GM18873 (cell line): ENCODE measurements around the gene GAPVD1.
"Not testable (repeated sequence)": the region's sequence is repeated elsewhere in the genome, so short reads cannot be mapped to it uniquely, and the experiment has no call there.

Experiments
- ATAC-seq: cut with Tn5 transposase; IDR thresholded peaks from one replicate; pipeline ENCODE4 v1.9.1; 2021; ENCODE audit warnings: mild to moderate bottlenecking, moderate library complexity, moderate number of reproducible peaks; ENCODE audit not compliant: unreplicated experiment, low FRiP score

GAPVD1 gene

GRCh38 chr9:125254231-125254630 lies 7.4 kb upstream of the GAPVD1 start:
- no peak for ATAC-seq

- ATAC-seq = no peak
Observed at GRCh38 chr9:125255781-125256391, 5.7 kb upstream of the GAPVD1 start.

GRCh38 chr9:125258160-125258785 lies 3.4 kb upstream of the GAPVD1 start:
- ATAC-seq = no peak

- ATAC-seq = no peak
Observed at GRCh38 chr9:125258832-125259534, 2.6 kb upstream of the GAPVD1 start.

GRCh38 chr9:125260561-125260960 lies 1.1 kb upstream of the GAPVD1 start:
- ATAC-seq = no peak

- no peak for ATAC-seq
Observed at GRCh38 chr9:125262294-125262991, 817 bp downstream of the GAPVD1 start.

- not testable (repeated sequence) for ATAC-seq
Observed at GRCh38 chr9:125264068-125264467, 2.4 kb downstream of the GAPVD1 start.

GRCh38 chr9:125268394-125269013 lies 6.9 kb downstream of the GAPVD1 start:
- ATAC-seq = no peak

GRCh38 chr9:125269014-125269397 lies 7.4 kb downstream of the GAPVD1 start:
- ATAC-seq = no peak

GRCh38 chr9:125271081-125271480 lies 9.5 kb downstream of the GAPVD1 start:
- no peak for ATAC-seq

- ATAC-seq = no peak
Observed at GRCh38 chr9:125272697-125273096, 11.1 kb downstream of the GAPVD1 start.

- no peak for ATAC-seq
Observed at GRCh38 chr9:125276771-125277170, 15.1 kb downstream of the GAPVD1 start.

GRCh38 chr9:125277411-125277810 lies 15.8 kb downstream of the GAPVD1 start:
- ATAC-seq = no peak

GRCh38 chr9:125280945-125281344 lies 19.3 kb downstream of the GAPVD1 start:
- ATAC-seq = no peak

GRCh38 chr9:125284855-125285254 lies 23.2 kb downstream of the GAPVD1 start:
- no peak for ATAC-seq

GRCh38 chr9:125286935-125287433 lies 25.4 kb downstream of the GAPVD1 start:
- not testable (repeated sequence) for ATAC-seq

- ATAC-seq = no peak
Observed at GRCh38 chr9:125293134-125293533, 31.5 kb downstream of the GAPVD1 start.

GRCh38 chr9:125295657-125296056 lies 34.0 kb downstream of the GAPVD1 start:
- no peak for ATAC-seq

- ATAC-seq = no peak
Observed at GRCh38 chr9:125296843-125297372, 35.3 kb downstream of the GAPVD1 start.

GRCh38 chr9:125297917-125298316 lies 36.3 kb downstream of the GAPVD1 start:
- ATAC-seq = no peak
